Neural cell (in vitro differentiated cells): ENCODE results near the gene TDRD12.
"Not testable (repeated sequence)": the region's sequence is repeated elsewhere in the genome, so short reads cannot be mapped to it uniquely, and the experiment has no call there.

Source experiments
- EZH2 ChIP-seq: fragments of 200-600, 300-800 bp; shearing (Covaris generic), sonication (generic); IDR thresholded peaks from 2 replicates; pipeline ENCODE4 v1.6.1; 2014; ENCODE audit warnings: antibody characterized with exemption, low read length, borderline replicate concordance, mild to moderate bottlenecking; ENCODE audit not compliant: insufficient read depth, poor library complexity, severe bottlenecking
- TAF1 ChIP-seq: IDR thresholded peaks from 2 replicates; pipeline ENCODE4 v1.6.1; 2012; ENCODE audit warnings: low read depth
- TF ChIP-seq, protein P1 (sequence below): fragments of 450-650 bp; IDR thresholded peaks from 2 replicates; pipeline ENCODE4 v1.5.1; 2014; ENCODE audit warnings: antibody characterized with exemption, mild to moderate bottlenecking, moderate library complexity; ENCODE audit not compliant: poor library complexity, severe bottlenecking
- TF ChIP-seq, protein P2 (sequence below): IDR thresholded peaks from 2 replicates; pipeline ENCODE4 v1.6.1; 2012; ENCODE audit warnings: borderline replicate concordance

DNA sequence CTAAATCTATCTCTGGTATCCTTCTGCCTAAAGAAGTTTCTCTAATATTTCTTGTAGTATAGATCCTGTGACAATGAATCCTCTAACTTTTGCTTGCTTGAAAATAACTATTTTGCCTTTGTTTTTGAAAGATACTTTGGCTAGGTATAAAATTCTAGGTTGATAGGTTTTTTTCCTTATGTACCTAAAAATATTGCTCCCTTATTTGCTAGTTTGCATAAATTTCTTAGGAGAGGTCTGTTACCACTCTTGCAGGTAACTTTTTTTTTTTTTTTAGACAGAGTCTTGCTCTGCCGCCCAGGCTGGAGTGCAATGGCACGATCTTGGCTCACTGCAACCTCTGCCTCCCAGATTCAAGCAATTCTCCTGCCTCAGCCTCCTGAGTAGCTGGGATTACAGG lies 15.6 kb upstream of the TDRD12 start:
- TF ChIP-seq, protein P1, sequence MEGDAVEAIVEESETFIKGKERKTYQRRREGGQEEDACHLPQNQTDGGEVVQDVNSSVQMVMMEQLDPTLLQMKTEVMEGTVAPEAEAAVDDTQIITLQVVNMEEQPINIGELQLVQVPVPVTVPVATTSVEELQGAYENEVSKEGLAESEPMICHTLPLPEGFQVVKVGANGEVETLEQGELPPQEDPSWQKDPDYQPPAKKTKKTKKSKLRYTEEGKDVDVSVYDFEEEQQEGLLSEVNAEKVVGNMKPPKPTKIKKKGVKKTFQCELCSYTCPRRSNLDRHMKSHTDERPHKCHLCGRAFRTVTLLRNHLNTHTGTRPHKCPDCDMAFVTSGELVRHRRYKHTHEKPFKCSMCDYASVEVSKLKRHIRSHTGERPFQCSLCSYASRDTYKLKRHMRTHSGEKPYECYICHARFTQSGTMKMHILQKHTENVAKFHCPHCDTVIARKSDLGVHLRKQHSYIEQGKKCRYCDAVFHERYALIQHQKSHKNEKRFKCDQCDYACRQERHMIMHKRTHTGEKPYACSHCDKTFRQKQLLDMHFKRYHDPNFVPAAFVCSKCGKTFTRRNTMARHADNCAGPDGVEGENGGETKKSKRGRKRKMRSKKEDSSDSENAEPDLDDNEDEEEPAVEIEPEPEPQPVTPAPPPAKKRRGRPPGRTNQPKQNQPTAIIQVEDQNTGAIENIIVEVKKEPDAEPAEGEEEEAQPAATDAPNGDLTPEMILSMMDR: not testable (repeated sequence)
- TF ChIP-seq TAF1, EZH2: not testable (repeated sequence)
- TF ChIP-seq, protein P2, sequence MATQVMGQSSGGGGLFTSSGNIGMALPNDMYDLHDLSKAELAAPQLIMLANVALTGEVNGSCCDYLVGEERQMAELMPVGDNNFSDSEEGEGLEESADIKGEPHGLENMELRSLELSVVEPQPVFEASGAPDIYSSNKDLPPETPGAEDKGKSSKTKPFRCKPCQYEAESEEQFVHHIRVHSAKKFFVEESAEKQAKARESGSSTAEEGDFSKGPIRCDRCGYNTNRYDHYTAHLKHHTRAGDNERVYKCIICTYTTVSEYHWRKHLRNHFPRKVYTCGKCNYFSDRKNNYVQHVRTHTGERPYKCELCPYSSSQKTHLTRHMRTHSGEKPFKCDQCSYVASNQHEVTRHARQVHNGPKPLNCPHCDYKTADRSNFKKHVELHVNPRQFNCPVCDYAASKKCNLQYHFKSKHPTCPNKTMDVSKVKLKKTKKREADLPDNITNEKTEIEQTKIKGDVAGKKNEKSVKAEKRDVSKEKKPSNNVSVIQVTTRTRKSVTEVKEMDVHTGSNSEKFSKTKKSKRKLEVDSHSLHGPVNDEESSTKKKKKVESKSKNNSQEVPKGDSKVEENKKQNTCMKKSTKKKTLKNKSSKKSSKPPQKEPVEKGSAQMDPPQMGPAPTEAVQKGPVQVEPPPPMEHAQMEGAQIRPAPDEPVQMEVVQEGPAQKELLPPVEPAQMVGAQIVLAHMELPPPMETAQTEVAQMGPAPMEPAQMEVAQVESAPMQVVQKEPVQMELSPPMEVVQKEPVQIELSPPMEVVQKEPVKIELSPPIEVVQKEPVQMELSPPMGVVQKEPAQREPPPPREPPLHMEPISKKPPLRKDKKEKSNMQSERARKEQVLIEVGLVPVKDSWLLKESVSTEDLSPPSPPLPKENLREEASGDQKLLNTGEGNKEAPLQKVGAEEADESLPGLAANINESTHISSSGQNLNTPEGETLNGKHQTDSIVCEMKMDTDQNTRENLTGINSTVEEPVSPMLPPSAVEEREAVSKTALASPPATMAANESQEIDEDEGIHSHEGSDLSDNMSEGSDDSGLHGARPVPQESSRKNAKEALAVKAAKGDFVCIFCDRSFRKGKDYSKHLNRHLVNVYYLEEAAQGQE: not testable (repeated sequence)
